ENCODE data around the gene CDC25C.

- TF ChIP-seq ZNF311 (CRISPR knock-in tag; IDR thresholded peaks at IDR 0.05) (no peak), KDM4B (IDR thresholded peaks at IDR 0.05; ENCODE audit: borderline replicate concordance in 2 of 2, low read depth in 1 of 2) (no peak), CREB1 (IDR thresholded peaks at IDR 0.05) (no peak), CREB1 (CRISPR knock-in tag; IDR thresholded peaks at IDR 0.05) (no peak), CTCF (IDR thresholded peaks at IDR 0.05 in 2 of 3, conservative IDR thresholded peaks at IDR 0.05 in 1 of 3; ENCODE audit: insufficient read depth in 2 of 3, low read depth in 1 of 3, low read length in 3 of 3) (no peak), NFRKB (IDR thresholded peaks at IDR 0.05; ENCODE audit: low read depth) (no peak)
Measured at GRCh38 chr5:138245717-138246116, 85.9 kb downstream of the CDC25C start.

All from K562 (cell line).